ENCODE measurements around the gene STAMBPL1. TPM values are rescaled to one million over a fixed set of nuclear protein-coding genes. Genes with fewer than 3 reads are reported as not detected.

Gene STAMBPL1
- total RNA-seq, 1 donor from 2014 or later, result 3.3 TPM

DNA sequence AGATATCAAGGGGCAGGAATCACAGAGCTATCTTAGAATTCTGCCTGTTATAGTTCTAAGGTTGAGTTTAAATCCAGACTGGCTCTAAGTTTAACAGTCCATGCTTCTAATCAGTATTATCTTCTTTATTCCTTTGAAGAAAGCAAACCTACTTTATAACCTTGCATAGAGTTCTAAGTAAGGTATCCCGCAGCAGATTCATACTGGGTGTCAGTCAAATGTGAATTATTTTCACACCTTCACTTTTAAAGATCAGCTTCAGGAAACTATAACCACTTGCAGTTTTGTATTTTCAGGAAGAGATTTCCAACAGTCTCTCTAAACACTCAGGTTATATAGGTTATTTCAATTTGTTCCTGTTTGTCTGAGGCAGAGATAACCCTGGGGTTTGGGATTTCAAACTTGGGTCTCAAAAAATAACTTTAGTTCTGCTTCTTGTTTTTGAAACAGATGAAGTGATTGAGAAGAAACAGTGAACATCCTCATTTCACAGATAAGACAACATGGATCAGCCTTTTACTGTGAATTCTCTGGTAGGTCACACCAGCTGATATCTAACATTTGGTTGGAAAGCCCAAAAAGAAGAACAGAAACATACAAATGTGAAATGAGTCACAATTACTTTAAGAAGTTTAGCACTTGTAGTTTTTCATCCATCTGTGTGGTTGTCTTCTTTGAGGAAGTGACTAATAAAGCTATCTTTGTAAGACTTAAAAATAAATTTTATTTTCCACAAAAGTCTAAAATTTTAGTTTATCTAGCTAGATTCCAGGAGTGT lies 21.4 kb downstream of the STAMBPL1 start:
- Mint-ChIP-seq H3K9me3 (ENCODE audit: unreplicated experiment) (no peaks in the 10 kb centered on the region), H3K27ac (ENCODE audit: unreplicated experiment) (no peak overlapping the region), H3K36me3 (ENCODE audit: low read depth, unreplicated experiment) (no peaks in the 10 kb centered on the region), H3K27me3 (ENCODE audit: unreplicated experiment) (no peaks in the 10 kb centered on the region), H3K4me1 (ENCODE audit: unreplicated experiment) (no peaks in the 10 kb centered on the region), H3K4me3 (ENCODE audit: unreplicated experiment) (no peak overlapping the region)
- TF ChIP-seq, protein P1, sequence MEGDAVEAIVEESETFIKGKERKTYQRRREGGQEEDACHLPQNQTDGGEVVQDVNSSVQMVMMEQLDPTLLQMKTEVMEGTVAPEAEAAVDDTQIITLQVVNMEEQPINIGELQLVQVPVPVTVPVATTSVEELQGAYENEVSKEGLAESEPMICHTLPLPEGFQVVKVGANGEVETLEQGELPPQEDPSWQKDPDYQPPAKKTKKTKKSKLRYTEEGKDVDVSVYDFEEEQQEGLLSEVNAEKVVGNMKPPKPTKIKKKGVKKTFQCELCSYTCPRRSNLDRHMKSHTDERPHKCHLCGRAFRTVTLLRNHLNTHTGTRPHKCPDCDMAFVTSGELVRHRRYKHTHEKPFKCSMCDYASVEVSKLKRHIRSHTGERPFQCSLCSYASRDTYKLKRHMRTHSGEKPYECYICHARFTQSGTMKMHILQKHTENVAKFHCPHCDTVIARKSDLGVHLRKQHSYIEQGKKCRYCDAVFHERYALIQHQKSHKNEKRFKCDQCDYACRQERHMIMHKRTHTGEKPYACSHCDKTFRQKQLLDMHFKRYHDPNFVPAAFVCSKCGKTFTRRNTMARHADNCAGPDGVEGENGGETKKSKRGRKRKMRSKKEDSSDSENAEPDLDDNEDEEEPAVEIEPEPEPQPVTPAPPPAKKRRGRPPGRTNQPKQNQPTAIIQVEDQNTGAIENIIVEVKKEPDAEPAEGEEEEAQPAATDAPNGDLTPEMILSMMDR (IDR thresholded peaks at IDR 0.05; ENCODE audit: unreplicated experiment), result no peak
- DNase-seq (ENCODE audit: low spot score), result no peak

DNA sequence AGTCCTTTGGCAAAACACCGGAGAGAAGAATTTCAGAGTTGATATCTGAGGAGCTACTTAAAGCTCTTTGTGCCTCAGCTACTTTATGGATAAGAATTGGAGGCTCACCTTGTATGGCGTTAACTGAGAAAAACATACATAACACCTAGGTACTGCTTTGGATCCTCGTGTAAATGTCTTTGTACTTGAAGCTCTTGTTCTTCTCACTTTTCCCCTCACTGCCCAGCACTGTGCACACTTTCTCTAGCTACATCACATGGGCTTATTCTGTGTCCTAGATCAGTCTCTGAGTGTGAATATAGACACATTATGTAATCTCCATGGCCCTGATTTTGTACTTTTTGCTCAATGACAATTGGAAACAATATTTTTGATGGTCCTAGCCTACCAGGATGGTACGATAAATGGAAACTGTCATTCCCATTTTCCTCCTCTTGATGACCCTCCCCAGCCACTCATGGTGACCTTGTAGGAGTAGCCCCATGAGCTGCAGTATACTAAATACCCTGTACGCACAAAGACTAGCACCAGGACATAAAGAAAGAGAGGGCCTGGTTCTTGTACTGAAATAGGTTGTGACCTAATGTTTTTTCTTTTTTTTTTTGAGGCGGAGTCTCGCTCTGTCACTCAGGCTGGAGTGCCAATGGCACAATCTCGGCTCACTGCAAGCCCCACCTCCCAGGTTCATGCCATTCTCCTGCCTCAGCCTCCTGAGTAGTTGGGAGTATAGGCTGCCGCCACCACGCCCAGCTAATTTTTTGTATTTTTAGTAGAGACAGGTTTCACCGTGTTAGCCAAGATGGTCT lies 22.1 kb downstream of the STAMBPL1 start:
- Mint-ChIP-seq H3K27ac (ENCODE audit: unreplicated experiment) (no peak overlapping the region), H3K4me3 (ENCODE audit: unreplicated experiment) (no peak overlapping the region), H3K27me3 (ENCODE audit: unreplicated experiment) (no peaks in the 10 kb centered on the region), H3K36me3 (ENCODE audit: low read depth, unreplicated experiment) (no peaks in the 10 kb centered on the region), H3K9me3 (ENCODE audit: unreplicated experiment) (no peaks in the 10 kb centered on the region), H3K4me1 (ENCODE audit: unreplicated experiment) (no peaks in the 10 kb centered on the region)
- TF ChIP-seq, protein P1 (IDR thresholded peaks at IDR 0.05; ENCODE audit: unreplicated experiment), result no peak
- DNase-seq (ENCODE audit: low spot score), result no peak

GRCh38 chr10:88903715-88904114 lies 23.7 kb downstream of the STAMBPL1 start:
- Mint-ChIP-seq H3K27me3 (ENCODE audit: unreplicated experiment) (no peaks in the 10 kb centered on the region), H3K4me1 (ENCODE audit: unreplicated experiment) (no peaks in the 10 kb centered on the region), H3K27ac (ENCODE audit: unreplicated experiment) (no peak overlapping the region), H3K9me3 (ENCODE audit: unreplicated experiment) (no peaks in the 10 kb centered on the region), H3K4me3 (ENCODE audit: unreplicated experiment) (no peak overlapping the region), H3K36me3 (ENCODE audit: low read depth, unreplicated experiment) (no peaks in the 10 kb centered on the region)
- TF ChIP-seq, protein P1 (IDR thresholded peaks at IDR 0.05; ENCODE audit: unreplicated experiment), result no peak
- DNase-seq (ENCODE audit: low spot score), result no peak

- no peak overlapping the region for H3K27ac Mint-ChIP-seq (ENCODE audit: unreplicated experiment)
- no peaks in the 10 kb centered on the region for H3K4me1 Mint-ChIP-seq (ENCODE audit: unreplicated experiment)
Measured at GRCh38 chr10:88906921-88907320, 26.9 kb downstream of the STAMBPL1 start.

More at GRCh38 chr10:88906921-88907320, 26.9 kb downstream of the STAMBPL1 start:
- Mint-ChIP-seq H3K36me3 (ENCODE audit: low read depth, unreplicated experiment) (no peaks in the 10 kb centered on the region), H3K9me3 (ENCODE audit: unreplicated experiment) (no peaks in the 10 kb centered on the region), H3K27me3 (ENCODE audit: unreplicated experiment) (no peaks in the 10 kb centered on the region), H3K4me3 (ENCODE audit: unreplicated experiment) (no peak overlapping the region)
- no peak for DNase-seq (ENCODE audit: low spot score)
- TF ChIP-seq, protein P1 (IDR thresholded peaks at IDR 0.05; ENCODE audit: unreplicated experiment), result no peak
